Measurements from ENCODE around the gene DQX1.

GRCh38 chr2:74527741-74528140 lies 1.7 kb upstream of the DQX1 start:
- TF ChIP-seq CTCF (IDR thresholded peaks at IDR 0.05): no peak
- TF ChIP-seq POLR2A (IDR thresholded peaks at IDR 0.05): no peak
